Neural cell (in vitro differentiated cells): ENCODE data around the gene ATP6V1D. TPM values are rescaled to one million over a fixed set of nuclear protein-coding genes. Genes with fewer than 3 reads are reported as not detected.
"Not testable (repeated sequence)": the region's sequence is repeated elsewhere in the genome, so short reads cannot be mapped to it uniquely, and the experiment has no call there.

Experiments
- H2AFZ ChIP-seq: fragments of 200-600, 300-800 bp; sonication (generic), shearing (Covaris generic); 2 replicates; pipeline ENCODE4 v1.6.0; 2014; ENCODE audit warnings: low read depth, mild to moderate bottlenecking, antibody characterized with exemption, low read length, moderate library complexity
- H3F3A ChIP-seq: fragments of 200-600 bp; shearing (Covaris generic); 2 replicates; pipeline ENCODE4 v1.6.1; 2016; ENCODE audit warnings: mild to moderate bottlenecking, moderate library complexity, mixed read lengths, antibody characterized with exemption, low read length; ENCODE audit not compliant: insufficient read depth, poor library complexity, severe bottlenecking
- H3K27ac ChIP-seq: fragments of 200-600, 300-800 bp; sonication (generic), shearing (Covaris generic); 2 replicates; pipeline ENCODE4 v1.5.1; 2014; ENCODE audit warnings: mild to moderate bottlenecking, low read length, moderate library complexity
- H3K27me3 ChIP-seq: fragments of 300-800, 200-600 bp; sonication (generic), shearing (Covaris generic); 2 replicates; pipeline ENCODE4 v1.6.0; 2014; ENCODE audit warnings: mild to moderate bottlenecking, low read depth, low read length, moderate library complexity; ENCODE audit not compliant: insufficient read depth
- H3K36me3 ChIP-seq: fragments of 300-800, 200-600 bp; sonication (generic), shearing (Covaris generic); 2 replicates; pipeline ENCODE4 v1.5.1; 2014; ENCODE audit warnings: mild to moderate bottlenecking, antibody characterized with exemption, low read length, moderate library complexity; ENCODE audit not compliant: insufficient read depth
- H3K4me2 ChIP-seq: fragments of 300-800, 200-600 bp; sonication (generic), shearing (Covaris generic); 2 replicates; pipeline ENCODE4 v1.6.0; 2014; ENCODE audit warnings: mild to moderate bottlenecking, low read length
- H3K4me3 ChIP-seq: fragments of 300-800, 200-600 bp; sonication (generic), shearing (Covaris generic); 2 replicates; pipeline ENCODE4 v1.5.1; 2014; ENCODE audit warnings: mild to moderate bottlenecking, low read length, moderate library complexity
- H3K79me2 ChIP-seq: fragments of 200-600 bp; shearing (Covaris generic); replicated peaks from 2 replicates; pipeline ENCODE4 v1.6.0; 2014; ENCODE audit warnings: mild to moderate bottlenecking, low read length, moderate library complexity; ENCODE audit not compliant: insufficient read depth
- H3K9ac ChIP-seq: fragments of 300-800, 200-600 bp; sonication (generic), shearing (Covaris generic); 2 replicates; pipeline ENCODE4 v1.6.1; 2016; ENCODE audit warnings: mild to moderate bottlenecking, low read length, mixed read lengths
- H3K9me2 ChIP-seq: fragments of 200-600 bp; shearing (Covaris generic); 2 replicates; pipeline ENCODE4 v1.6.1; 2016; ENCODE audit warnings: mild to moderate bottlenecking, low read length, mixed read lengths; ENCODE audit not compliant: insufficient read depth
- H3K9me3 ChIP-seq: fragments of 200-600, 300-800 bp; sonication (generic), shearing (Covaris generic); 2 replicates; pipeline ENCODE4 v1.6.1; 2016; ENCODE audit warnings: mild to moderate bottlenecking, mixed run types, low read length, moderate library complexity, mixed read lengths
- H4K20me1 ChIP-seq: fragments of 200-600 bp; shearing (Covaris generic); 2 replicates; pipeline ENCODE4 v1.6.1; 2016; ENCODE audit warnings: mild to moderate bottlenecking, mixed run types; ENCODE audit not compliant: insufficient read depth
- EP300 ChIP-seq: fragments of 450-650 bp; conservative IDR thresholded peaks from 2 replicates; pipeline ENCODE4 v1.6.1; 2014; ENCODE audit warnings: antibody characterized with exemption, mild to moderate bottlenecking, moderate library complexity; ENCODE audit not compliant: poor library complexity, severe bottlenecking
- EZH2 ChIP-seq: fragments of 200-600, 300-800 bp; shearing (Covaris generic), sonication (generic); IDR thresholded peaks from 2 replicates; pipeline ENCODE4 v1.6.1; 2014; ENCODE audit warnings: antibody characterized with exemption, low read length, borderline replicate concordance, mild to moderate bottlenecking; ENCODE audit not compliant: insufficient read depth, poor library complexity, severe bottlenecking
- MXI1 ChIP-seq: fragments of 450-650 bp; conservative IDR thresholded peaks from 2 replicates; pipeline ENCODE4 v1.6.1; 2014; ENCODE audit warnings: antibody characterized with exemption, mild to moderate bottlenecking; ENCODE audit not compliant: poor library complexity, severe bottlenecking
- POLR2AphosphoS5 ChIP-seq: IDR thresholded peaks from 2 replicates; pipeline ENCODE4 v1.6.1; 2012
- RAD21 ChIP-seq: fragments of 450-650 bp; conservative IDR thresholded peaks from 2 replicates; pipeline ENCODE4 v1.6.1; 2014; ENCODE audit warnings: antibody characterized with exemption, mild to moderate bottlenecking, moderate library complexity
- SMC3 ChIP-seq: fragments of 450-650 bp; conservative IDR thresholded peaks from 2 replicates; pipeline ENCODE4 v1.6.1; 2014; ENCODE audit warnings: antibody characterized with exemption, mild to moderate bottlenecking, moderate library complexity; ENCODE audit not compliant: poor library complexity
- TAF1 ChIP-seq: IDR thresholded peaks from 2 replicates; pipeline ENCODE4 v1.6.1; 2012; ENCODE audit warnings: low read depth
- polyA plus RNA-seq: library from polyadenylated mRNA; depleted of rRNA; stranded (reverse); fragments of >200 nt; gene quantifications from 2 replicates; pipeline ENCODE4 v1.2.3, GENCODE V29; 2014
- TF ChIP-seq, protein P1 (sequence below): IDR thresholded peaks from 2 replicates; pipeline ENCODE4 v1.6.1; 2012; ENCODE audit warnings: borderline replicate concordance
- TF ChIP-seq, protein P2 (sequence below): fragments of 450-650 bp; IDR thresholded peaks from 2 replicates; pipeline ENCODE4 v1.5.1; 2014; ENCODE audit warnings: antibody characterized with exemption, mild to moderate bottlenecking, moderate library complexity; ENCODE audit not compliant: poor library complexity, severe bottlenecking

ATP6V1D gene
- polyA plus RNA-seq, 1 donor from 2014 or later: 216 TPM

DNA sequence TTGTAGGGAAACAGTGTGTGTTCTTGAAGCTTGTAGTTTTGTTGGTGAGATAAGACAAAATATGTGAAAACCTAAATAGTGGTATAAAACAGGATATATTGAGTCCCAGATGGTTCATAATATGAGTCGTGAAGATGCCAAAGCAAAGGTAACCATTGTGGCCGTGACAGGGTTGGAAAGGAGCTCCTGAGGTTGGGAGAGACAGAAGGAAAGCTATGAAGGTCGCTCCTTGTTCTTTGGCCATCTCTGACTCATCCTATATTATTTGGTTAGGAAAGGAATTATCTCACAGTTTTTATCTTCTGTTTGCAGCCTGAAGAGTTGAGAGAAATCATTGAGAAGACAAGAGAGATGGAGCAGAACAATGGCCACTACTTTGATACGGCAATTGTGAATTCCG is 27.1 kb downstream of the ATP6V1D start:
- Histone ChIP-seq H3K9me3 (no peaks in the 10 kb centered on the region), H3F3A (no peaks in the 10 kb centered on the region), H3K9ac (no peak overlapping the region), H2AFZ (no peak overlapping the region), H3K27ac (no peak overlapping the region), H3K4me2 (no peak overlapping the region), H3K4me3 (no peak overlapping the region), H3K36me3 (peaks cover 18% of the 10 kb centered on the region), H3K79me2 (no peaks in the 10 kb centered on the region), H4K20me1 (no peaks in the 10 kb centered on the region), H3K27me3 (no peaks in the 10 kb centered on the region), H3K9me2 (no peaks in the 10 kb centered on the region)
- no peak for TF ChIP-seq SMC3
- TF ChIP-seq EP300: no peak
- no peak for TF ChIP-seq RAD21
- TF ChIP-seq MXI1: no peak
- TF ChIP-seq POLR2AphosphoS5: no peak
- TF ChIP-seq, protein P1, sequence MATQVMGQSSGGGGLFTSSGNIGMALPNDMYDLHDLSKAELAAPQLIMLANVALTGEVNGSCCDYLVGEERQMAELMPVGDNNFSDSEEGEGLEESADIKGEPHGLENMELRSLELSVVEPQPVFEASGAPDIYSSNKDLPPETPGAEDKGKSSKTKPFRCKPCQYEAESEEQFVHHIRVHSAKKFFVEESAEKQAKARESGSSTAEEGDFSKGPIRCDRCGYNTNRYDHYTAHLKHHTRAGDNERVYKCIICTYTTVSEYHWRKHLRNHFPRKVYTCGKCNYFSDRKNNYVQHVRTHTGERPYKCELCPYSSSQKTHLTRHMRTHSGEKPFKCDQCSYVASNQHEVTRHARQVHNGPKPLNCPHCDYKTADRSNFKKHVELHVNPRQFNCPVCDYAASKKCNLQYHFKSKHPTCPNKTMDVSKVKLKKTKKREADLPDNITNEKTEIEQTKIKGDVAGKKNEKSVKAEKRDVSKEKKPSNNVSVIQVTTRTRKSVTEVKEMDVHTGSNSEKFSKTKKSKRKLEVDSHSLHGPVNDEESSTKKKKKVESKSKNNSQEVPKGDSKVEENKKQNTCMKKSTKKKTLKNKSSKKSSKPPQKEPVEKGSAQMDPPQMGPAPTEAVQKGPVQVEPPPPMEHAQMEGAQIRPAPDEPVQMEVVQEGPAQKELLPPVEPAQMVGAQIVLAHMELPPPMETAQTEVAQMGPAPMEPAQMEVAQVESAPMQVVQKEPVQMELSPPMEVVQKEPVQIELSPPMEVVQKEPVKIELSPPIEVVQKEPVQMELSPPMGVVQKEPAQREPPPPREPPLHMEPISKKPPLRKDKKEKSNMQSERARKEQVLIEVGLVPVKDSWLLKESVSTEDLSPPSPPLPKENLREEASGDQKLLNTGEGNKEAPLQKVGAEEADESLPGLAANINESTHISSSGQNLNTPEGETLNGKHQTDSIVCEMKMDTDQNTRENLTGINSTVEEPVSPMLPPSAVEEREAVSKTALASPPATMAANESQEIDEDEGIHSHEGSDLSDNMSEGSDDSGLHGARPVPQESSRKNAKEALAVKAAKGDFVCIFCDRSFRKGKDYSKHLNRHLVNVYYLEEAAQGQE: no peak

DNA sequence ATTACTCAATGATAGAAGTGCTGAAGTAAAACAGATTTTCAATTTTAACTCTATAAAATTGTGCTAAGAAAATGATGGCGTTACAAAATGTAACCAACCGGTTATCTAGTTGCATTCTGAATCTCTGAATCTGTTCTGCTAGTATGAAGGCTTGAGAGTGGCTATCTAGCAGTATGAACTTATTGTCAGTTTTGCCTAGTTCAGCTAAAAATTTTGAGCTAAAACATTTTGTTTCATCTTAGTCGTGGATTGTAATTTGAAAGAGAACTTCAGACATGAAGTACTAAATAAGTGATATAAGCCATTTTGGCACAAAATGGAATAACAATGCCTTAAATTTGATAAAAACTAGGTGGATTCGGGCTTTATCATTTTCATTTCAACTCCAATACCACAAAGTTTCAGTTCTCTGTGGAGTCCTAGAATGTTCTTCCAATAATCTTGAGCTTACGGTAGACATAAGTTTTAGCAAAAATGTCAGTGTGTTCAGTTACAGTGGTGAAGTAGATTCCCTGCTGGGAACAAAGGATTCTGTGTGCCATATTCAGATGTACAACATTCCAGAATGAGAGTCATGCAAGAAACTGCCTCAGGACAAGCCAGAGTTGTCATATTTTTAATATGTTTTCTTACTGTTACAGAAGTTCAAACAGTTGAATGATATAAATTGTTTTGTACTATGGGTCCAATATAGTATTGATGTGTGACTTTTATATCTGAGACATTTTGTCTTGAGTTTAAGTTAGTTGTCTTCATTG is 28.1 kb downstream of the ATP6V1D start:
- no peak overlapping the region for H3K4me2 ChIP-seq
- peaks cover 18% of the 10 kb centered on the region for H3K36me3 ChIP-seq
- H3K27ac ChIP-seq: no peak overlapping the region
- no peaks in the 10 kb centered on the region for H3K9me2 ChIP-seq
- H3K79me2 ChIP-seq: no peaks in the 10 kb centered on the region
- TF ChIP-seq, protein P1: no peak
- no peak for TF ChIP-seq POLR2AphosphoS5
- no peak for TF ChIP-seq TAF1
- no peak for TF ChIP-seq RAD21
- TF ChIP-seq EP300: no peak
- TF ChIP-seq, protein P2, sequence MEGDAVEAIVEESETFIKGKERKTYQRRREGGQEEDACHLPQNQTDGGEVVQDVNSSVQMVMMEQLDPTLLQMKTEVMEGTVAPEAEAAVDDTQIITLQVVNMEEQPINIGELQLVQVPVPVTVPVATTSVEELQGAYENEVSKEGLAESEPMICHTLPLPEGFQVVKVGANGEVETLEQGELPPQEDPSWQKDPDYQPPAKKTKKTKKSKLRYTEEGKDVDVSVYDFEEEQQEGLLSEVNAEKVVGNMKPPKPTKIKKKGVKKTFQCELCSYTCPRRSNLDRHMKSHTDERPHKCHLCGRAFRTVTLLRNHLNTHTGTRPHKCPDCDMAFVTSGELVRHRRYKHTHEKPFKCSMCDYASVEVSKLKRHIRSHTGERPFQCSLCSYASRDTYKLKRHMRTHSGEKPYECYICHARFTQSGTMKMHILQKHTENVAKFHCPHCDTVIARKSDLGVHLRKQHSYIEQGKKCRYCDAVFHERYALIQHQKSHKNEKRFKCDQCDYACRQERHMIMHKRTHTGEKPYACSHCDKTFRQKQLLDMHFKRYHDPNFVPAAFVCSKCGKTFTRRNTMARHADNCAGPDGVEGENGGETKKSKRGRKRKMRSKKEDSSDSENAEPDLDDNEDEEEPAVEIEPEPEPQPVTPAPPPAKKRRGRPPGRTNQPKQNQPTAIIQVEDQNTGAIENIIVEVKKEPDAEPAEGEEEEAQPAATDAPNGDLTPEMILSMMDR: no peak
- TF ChIP-seq MXI1: no peak
- TF ChIP-seq EZH2: no peak
- no peak for TF ChIP-seq SMC3
- H3F3A ChIP-seq: no peaks in the 10 kb centered on the region
- H3K9ac ChIP-seq: no peak overlapping the region
- no peaks in the 10 kb centered on the region for H3K9me3 ChIP-seq
- H4K20me1 ChIP-seq: no peaks in the 10 kb centered on the region
- no peaks in the 10 kb centered on the region for H3K27me3 ChIP-seq
- H2AFZ ChIP-seq: no peak overlapping the region
- no peak overlapping the region for H3K4me3 ChIP-seq

DNA sequence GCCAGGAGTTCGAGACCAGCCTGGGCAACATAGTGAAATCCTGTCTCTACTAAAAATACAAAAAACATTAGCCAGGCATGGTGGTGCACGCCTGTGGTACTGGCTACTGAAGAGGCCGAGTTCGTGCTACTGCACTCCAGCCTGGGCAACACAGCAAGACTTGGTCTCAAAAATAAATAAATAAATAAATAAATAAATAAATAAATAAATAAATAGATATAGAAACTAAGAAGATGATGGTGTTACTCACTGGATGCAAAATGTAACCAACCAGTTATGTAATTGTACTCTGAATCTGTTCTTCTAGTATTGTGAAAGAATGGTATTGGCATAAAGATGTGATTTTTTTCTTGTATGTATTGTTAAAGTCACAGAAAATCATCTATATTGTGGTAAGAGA is 29.9 kb downstream of the ATP6V1D start:
- not testable (repeated sequence) for H2AFZ ChIP-seq, H3K27ac ChIP-seq, H3K36me3 ChIP-seq, H3K4me2 ChIP-seq, H3K27me3 ChIP-seq, H3K9me3 ChIP-seq, H3F3A ChIP-seq, H4K20me1 ChIP-seq, H3K9ac ChIP-seq, H3K79me2 ChIP-seq, H3K9me2 ChIP-seq, H3K4me3 ChIP-seq
